HG03025 (cell line): ENCODE measurements around the gene SORT1.
"Not testable (repeated sequence)": the region's sequence is repeated elsewhere in the genome, so short reads cannot be mapped to it uniquely, and the experiment has no call there.

Source experiments
- ATAC-seq: cut with Tn5 transposase; IDR thresholded peaks from one replicate; pipeline ENCODE4 v1.9.1; 2021; ENCODE audit warnings: mild to moderate bottlenecking, moderate library complexity; ENCODE audit not compliant: unreplicated experiment, low FRiP score

SORT1 gene

DNA sequence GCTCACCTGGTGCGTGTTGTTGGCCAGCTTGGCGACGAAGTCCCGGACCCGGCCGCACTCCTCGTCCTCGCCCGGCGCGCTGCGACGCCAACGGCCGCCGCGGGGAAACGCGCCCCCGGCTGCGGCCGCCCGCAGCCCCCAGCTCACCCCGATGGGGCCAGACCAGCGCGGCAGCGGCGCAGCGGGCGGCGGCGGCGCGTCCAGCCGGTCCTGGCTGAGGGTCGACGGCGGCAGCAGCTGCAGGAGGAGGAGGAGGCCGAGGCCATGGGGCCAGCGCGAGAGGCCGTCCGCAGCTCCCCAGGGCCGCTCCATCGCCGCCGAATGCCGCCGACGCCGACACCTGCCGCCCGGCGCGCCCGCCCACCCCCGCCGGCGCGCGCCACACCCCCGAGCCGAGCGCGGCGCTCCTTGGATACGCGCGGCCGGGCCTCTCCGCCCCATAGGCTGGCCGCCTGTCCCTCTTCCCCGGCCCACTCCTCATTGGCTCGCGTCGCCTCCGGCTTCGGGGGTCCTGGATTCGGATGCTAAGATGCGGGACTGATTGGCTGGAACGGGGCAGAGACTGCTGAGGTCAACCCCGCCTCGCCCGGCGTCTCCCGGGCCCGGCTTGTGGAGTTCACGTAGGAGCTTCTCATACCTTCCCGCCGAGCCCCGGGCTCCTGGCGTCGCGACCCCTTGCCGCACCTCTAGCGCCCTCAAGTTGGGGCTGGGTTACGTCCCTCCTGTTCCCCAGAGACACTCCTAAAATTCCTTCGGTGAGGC is at the start of gene SORT1:
Gene SORT1 (minus strand): TSS at position 338 of the 762 bp plus-strand sequence. CDS start 26 bp downstream, at position 312.
- peak; percentile 79 for ATAC-seq

DNA sequence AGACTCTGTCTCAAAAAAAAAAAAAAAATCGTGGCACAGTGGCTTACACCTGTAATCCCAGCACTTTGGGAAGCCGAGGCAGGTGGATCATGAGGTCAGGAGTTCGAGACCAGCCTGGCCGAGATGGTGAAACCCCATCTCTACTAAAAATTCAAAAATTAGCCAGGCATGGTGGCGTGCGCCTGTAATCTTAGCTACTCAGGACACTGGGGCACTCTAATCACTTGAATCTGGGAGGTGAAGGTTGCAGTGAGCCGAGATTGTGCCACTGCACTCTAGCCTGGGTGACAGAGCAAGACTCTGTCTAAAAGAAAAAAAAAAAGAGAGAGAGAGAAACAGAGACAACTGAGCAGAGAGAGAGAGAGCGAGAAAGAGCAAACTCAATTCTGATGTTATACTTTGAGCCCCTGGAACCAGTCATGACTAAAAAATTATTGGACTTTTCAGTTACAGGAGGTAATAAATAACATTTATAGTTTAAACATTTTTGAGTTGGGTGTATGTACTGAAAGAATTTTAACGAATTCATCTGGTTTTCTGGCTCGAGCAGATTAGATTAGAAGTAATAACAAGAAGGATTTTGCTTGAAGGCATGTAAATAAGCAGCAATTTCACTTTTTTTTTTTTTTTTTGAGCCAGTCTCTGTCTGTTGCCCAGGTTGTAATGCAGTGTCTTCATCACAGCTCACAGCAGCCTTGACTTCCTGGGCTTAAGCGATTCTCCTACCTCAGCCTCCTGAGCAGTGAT is 48.4 kb upstream of the SORT1 start:
- not testable (repeated sequence) for ATAC-seq

DNA sequence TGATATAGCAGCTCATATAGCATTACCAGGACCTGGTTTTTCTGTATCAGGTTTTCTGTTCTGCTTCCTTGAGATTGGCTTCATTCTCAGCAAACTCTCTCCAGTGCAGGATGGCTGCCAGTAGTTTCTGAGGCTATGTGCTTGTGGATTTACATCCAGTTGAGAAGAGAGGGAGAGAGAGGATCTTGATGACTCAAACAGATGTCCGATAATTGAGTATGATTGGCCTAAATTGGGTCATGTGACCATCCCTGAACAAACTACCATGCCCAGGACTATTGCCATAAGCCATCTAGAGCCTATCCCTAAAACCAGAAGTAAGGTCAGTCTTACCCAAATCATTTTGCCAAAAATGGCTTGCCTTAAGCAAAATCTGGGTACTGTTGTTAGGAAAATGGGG is 46.6 kb upstream of the SORT1 start:
- ATAC-seq = no peak

DNA sequence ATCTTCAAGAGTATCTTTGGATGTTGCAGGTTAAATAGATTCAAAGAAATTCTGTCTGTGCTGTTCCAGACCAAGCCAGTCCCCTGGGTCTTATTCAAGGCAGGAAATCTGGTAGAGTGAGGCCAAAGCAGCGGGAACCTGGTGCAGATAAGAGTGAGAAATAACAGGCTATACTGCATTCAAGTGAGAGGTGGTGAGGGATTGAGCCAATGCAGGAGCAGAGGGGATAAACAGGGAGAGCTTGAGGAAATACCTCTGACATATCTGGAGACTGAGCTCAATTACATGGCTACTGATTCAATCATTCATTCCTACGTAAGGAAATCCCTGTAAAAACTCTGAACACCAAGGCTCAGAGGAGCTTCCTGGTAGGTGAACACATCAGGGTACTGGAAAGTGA is 45.8 kb upstream of the SORT1 start:
- ATAC-seq = no peak

DNA sequence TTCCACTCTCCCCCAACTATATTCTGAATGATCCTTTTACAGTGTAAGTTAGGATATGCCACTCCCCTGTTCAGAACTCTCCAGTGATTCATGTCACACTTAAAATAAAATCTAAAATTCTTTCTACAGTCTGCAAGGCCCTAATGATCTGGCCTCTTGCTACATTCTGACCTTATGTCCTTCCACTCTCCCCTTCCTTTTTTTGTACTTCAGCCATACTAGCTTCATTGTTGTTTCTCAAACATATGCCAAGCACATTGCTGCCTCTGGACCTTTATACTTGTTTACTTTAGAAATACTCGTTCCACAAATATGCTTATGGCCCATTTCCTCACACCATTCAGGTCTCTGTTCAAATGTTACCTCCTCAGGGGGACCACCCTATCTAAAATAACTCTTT is 43.4 kb upstream of the SORT1 start:
- ATAC-seq = no peak

DNA sequence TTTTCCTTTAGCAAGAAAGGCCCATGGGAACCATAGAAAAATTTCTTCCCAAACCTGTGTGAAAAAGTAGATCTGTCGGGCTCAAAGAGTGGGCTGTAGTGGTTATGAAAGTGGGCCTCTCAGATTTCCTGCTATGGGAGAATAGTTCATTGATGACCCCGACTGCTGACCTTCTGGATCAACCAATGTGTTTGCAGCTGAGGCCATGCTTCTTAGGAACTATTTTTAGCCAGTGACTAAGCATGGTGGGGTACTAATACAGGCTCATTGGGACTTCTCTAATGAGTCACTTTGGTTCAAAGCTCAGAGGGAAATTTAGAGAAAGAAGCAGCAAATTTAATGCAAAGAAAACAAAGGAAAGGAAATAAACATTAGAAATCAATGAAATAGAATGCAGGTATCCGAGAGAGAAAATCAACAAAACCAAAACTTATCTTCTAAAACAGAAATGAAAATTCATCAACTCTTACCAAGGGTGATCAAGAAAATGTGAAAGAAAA is 41.1 kb upstream of the SORT1 start:
- ATAC-seq = no peak

DNA sequence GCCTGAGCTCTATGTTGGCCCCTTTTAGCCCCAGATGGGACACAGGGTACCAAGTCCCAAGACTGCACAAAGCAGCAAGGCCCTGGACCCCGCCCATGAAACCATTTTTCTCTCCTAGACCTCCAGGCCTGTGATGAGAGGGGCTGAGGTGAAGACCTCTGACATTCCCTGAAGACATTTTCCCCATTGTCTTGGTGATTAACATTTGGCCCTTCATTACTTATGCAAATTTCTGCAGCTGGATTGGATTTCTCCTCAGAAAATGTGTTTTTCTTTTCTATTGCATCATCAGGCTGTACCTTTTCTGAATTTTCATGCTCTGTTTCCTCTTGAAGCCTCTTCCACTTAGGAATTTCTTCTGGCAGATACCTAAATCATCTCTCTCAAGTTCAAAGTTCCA is 36.8 kb upstream of the SORT1 start:
- ATAC-seq = no peak

DNA sequence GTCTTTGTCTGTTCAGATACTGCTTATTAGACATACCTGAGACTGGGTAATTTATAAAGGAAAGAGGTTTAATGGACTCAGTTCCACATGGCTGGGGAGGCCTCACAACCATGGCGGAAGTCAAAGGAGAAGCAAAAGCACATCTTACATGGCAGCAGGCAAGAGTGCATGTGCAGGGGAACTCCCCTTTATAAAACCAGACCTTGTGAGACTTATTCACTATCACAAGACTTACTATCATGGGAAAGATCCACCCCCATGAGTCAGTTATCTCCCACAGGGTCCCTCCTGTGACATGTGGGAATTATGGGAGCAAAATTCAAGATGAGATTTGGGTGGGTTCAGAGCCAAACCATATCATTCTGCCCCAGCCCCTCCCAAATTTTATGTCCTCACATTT is 35.6 kb upstream of the SORT1 start:
- ATAC-seq = no peak

DNA sequence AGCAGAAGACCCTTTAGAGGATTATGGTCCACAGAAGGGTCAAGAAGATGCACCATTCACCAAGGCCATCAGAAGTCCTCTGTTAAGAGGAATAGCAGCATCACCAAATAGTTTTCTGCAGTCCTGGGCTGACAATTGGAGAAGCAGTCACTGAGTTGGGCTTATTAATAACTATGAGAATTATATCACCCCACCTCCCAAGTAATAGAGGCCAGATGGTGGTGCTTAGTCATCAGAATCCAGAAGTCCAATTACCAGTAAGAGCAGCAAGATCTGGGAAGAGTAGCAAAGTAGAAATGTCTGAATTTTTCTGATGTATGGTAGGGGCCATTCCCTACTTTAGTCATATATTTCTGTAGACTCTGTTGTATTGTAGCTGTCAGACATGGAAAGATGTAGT is 34.6 kb upstream of the SORT1 start:
- ATAC-seq = no peak

DNA sequence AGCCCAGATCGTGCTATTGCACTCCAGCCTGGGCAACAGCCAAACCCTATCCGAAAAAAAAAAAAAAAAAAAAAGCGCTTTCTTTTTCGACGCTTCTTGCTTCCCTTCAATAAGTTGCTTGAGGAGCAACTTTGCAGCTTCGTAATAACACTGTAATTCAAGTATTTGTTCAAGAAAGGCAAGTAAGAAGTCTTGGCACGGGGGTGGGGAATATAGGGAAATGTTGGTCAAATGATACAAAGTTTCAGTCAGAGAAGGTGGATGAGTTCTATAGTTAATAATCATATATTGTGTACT is 29.4 kb upstream of the SORT1 start:
- ATAC-seq = no peak

DNA sequence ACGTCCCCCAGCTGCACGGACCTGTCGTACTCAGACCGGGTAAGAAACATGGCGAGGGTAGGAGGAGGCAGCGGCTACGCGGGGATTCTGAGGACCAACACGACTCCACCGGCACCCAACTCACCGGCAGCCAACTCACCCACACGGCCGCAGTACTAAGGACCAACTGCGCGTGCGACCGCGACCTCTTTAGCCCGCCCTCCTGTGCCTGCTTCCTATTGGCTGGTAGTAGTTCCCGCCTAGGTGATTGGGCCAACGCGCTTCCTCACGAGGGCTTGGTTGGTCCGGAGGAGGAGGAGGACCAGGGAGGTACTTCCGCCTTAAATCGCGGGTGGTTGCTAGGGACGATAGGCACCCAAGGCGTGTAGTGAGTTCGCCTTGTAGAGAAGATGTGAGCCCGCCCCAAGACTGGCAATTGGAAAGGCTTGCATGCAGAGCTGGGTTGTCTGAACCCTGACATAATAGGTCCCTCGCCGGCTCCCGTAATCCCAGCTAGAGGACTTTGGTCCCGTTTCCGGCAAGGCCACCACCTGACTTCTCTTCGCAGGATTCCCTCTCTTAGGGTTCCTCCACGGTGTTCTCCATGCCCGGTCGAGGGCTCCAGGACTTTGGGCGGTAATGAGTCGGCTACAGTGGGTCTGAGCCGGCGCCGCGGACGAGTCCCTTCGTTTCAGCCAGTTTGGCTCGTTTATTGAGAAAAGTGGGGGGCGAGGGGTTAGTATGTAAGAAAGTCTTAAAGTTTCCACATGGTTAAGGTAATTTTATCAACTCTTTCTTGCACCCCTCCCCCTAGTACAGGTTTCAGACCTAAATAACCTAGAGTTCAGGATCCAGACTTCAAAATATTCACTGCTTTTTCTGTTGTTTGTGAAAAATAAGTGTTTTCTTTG is 28.8 kb upstream of the SORT1 start, which contains the start of gene PSMA5:
Gene PSMA5 (minus strand): TSS at position 168 of the 890 bp plus-strand sequence. CDS start 118 bp downstream, at position 50.
- ATAC-seq = peak; percentile 95

DNA sequence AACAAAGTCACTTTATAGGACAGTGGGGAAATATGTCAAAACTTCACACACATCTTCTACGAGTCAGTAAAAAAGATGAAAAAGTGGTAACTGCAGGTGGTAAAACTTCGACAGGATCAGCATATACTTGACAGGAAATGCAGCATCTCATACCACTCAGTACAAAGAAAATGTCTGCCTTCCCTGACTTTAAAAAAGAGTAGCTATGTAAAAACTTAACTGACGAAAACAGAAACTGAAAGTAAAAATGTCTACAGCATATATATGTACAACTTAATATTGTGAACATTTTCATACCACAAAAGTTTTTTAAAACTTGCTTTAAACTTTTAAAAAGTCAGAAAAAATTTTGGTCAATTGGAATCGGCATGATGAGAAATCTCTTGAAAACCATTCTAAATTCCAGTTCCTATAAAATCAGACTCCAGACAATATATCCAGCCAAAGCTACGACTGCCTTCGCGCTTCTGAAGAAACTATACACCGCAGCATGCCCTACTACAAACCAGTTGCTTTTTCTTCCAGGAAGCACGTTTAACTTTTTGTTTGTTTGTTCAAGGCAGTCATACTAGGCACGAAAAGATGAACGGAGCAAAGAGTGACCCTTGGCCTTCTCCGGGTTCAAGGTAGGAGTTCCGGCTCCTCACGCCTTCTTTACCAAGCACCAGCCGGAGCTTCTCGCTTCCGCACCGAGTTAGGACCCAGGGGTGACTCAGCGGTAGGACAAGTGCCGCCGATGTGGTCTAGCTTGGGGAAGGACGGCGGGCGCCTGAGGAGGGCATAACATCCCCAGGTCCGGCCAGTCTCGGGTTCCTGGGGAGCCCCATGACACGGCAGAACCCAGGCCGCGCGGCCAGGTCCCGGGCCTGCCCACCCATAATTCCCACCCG is 27.9 kb upstream of the SORT1 start:
- peak; percentile 34 for ATAC-seq

DNA sequence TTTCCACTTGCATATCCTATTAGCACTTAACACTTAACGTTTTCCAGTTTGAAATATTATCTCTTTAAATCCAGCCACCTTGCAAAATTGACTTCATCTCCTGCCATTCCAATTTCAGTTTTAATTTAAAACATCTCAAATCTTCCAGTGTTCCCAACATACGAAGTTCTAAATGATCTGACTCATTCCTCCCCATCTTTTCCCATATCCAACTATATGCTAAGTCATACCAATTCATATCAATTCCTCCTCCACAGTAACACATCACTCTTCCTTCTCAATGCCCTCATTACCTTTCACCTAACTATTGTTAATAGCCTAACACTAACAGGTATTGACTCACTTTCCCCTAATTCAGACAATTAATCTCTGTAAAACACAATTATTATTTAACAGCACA is 25.8 kb upstream of the SORT1 start:
- ATAC-seq = no peak

DNA sequence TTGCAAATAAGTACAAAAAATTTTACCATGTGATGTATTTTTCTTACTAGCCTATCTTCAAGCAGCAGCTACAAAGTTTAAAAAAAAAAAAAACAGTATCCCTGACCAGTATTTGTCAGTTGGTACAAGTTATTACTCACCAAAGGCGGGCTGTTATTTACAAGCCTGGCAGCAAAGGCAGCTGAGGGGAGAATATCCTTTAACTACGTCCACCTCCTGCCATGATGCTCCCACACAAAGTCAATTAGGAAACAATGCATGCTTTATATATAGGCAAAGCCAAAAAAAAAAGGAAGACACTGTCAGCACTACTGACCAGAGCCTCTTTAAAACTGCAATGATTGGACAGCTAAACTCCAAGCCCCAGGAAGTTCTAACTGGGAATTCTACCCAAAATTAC is 14.8 kb upstream of the SORT1 start:
- ATAC-seq = no peak

DNA sequence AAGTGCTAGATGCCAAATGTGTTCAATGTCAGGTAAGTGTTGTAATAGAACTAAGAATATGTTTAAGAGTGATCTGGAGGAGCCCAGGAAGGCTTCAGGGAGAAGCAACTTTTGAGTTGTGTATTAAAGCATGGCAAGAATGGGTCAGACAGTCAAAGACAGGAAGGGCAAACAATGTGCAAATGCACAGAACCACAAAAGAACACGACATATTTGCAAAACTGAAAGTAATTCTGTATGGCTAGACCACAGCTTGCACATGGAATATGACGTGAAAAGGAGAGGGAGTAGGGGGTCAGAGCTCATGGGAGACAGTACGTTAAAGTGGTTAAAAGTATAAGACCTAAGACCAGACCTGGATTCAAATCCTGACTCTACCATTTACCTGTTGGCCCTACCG is 7.1 kb upstream of the SORT1 start:
- no peak for ATAC-seq

DNA sequence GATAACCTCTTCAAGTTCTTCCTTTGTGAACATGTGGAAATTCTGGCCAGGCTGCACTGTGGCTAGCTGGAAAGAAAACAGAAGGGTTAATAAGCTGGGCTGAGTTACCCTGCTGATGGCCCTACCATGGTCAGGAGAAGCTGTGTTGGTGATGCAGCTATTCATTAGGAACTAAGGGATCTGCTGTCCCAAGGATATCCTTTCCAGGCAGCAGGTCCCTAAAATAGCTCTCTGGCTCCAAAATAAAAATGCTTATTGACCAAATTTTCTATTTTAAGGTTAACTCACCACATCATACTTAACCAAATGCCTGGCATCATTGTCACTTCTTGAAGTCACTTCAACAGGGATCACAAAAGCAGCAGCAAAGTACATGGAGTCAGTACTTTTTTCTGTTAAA is 4.3 kb upstream of the SORT1 start:
- no peak for ATAC-seq

DNA sequence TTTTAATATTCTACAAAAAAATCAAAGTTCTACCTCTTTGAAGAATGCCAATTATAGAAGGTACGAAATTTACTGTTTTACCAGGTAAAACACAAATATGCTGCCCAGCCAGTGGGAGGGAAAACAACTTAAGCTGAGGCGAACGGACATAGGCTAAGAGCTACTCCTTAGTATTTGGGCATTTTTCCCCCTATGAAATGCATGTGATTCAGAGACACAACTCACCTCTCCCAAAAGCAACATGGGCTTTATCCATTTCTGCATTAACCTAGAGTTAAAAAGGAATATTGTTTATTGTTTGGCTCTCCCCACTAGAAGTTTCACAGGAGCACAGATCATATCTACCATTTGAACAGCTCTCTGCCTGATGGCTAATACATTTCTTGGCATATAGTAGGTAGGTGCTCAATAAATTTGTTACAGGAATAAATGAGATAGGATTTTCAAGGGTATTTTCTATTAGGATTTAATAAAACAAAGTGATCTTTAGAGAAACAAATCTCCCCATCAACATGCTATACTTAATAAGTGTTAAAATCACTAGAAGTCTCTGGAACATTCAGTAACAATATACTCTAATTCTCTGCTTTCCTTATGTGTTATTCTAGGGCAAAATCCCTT is 2.4 kb upstream of the SORT1 start:
- ATAC-seq = no peak

DNA sequence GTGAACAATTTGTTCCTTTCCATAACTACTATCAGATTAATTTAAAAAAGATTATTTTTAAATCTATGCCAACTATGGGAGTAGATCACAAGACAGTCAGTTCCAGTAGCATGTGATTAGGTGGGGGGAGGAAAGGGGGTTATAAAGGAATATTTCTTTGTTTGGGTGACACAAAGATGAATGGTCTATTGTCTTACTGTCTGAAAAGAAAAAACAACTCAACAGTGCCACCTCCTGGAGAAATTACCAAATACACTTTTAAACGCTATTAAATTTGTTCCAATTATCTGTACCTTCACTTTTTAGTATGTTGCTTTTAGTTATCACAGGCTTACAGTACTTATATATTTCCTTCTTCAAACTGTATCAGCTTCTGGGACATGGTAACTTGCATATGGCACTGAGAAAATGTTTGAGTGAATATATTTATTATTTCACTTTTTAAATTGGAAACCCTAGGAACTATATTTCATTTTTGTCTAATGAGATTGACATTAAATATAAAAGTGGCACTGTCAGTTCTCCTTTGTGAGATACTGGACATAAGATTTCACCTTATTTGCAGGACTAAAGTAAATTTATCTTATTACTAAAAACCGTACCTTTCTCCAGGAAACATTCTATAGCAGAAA is 1.7 kb upstream of the SORT1 start:
- no peak for ATAC-seq
